Left ventricle myocardium inferior (tissue), 1 donor: ENCODE data around the gene CEP70. TPM values are rescaled to one million over a fixed set of nuclear protein-coding genes. Genes with fewer than 3 reads are reported as not detected.
"Not testable (repeated sequence)": the region's sequence is repeated elsewhere in the genome, so short reads cannot be mapped to it uniquely, and the experiment has no call there.

Experiments
- DNase-seq: peaks from one replicate; pipeline ENCODE4 v3.0.0-alpha.2; 2020
- H3K27ac ChIP-seq: fragments of 200-600 bp; replicated peaks from 2 replicates; pipeline ENCODE4 v1.8.0; 2021
- H3K27me3 ChIP-seq: fragments of 200-600 bp; 2 replicates; pipeline ENCODE4 v1.8.0; 2021; ENCODE audit warnings: low read depth
- H3K36me3 ChIP-seq: fragments of 200-600 bp; 2 replicates; pipeline ENCODE4 v1.8.0; 2021
- H3K4me1 ChIP-seq: fragments of 200-600 bp; 2 replicates; pipeline ENCODE4 v1.8.0; 2021
- H3K4me3 ChIP-seq: fragments of 200-600 bp; 2 replicates; pipeline ENCODE4 v1.8.0; 2021; ENCODE audit warnings: mild to moderate bottlenecking, moderate library complexity
- H3K9me3 ChIP-seq: fragments of 200-600 bp; replicated peaks from 2 replicates; pipeline ENCODE4 v1.8.0; 2021
- intact Hi-C: fragments of 100-400 bp; cut with micrococcal nuclease; formaldehyde crosslinking; loops from one replicate; pipeline ENCODE4 v1.11.0; 2022
- total RNA-seq: library from RNA; stranded (reverse); fragmentation: NEBNext Ultra II Directional; extraction: Animal tissue kit (Norgen Biotek cat#: 25700); gene quantifications from one replicate; pipeline ENCODE4 v1.2.1, GENCODE V29; 2021
- TF ChIP-seq, protein P1 (sequence below): fragments of 200-600 bp; IDR thresholded peaks from 2 replicates; pipeline ENCODE4 v1.8.0; 2021; ENCODE audit warnings: antibody characterized with exemption, mild to moderate bottlenecking, borderline replicate concordance
- donor health status: DM: no; HTN: yes; CAD: no; lungs with severe emphysema.

Gene CEP70
- total RNA-seq, 1 donor from 2014 or later = 25.8 TPM

DNA sequence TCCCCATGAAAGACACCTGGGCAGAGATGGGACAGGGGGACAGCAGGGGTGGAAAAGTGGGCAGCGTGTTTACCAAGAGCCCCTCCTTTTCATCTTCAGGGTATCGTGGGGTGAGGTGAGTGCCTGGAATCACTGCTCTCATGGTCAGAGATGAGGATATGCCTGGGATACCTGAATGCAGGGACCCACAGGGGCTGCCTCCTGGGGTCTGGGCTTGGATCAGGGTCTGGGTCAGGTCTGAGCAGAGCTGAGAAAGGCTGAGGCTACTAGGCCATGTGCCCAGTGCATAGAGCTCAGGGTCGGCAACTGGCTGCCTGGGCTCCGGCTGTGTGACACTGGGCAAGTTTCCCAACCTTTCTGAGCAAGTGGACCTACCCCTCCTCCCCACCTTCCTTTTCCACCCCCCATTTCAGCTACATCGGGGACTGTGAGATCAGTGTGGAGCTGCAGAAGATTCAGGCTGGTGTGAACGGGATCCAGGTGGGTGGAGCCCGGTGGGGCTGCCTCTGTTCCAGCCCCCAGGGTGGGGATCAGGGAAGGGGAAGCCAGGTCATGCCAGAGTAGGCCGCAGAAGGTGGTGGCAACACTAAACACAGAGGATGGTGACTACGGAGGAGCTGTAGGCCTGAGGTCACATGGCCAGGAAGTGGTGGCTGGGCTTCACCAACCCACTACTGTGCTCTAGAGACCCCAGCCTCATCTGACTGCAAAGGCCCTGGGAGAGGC, 135.1 kb downstream of the CEP70 start:
- intact Hi-C loops = no loop called here
- Histone ChIP-seq H3K4me3 (no peak overlapping the region), H3K4me1 (peaks cover 22% of the 10 kb centered on the region), H3K27me3 (no peaks in the 10 kb centered on the region), H3K27ac (peak overlapping the region; percentile 3), H3K9me3 (no peaks in the 10 kb centered on the region), H3K36me3 (no peaks in the 10 kb centered on the region)
- no peak for DNase-seq
- TF ChIP-seq, protein P1, sequence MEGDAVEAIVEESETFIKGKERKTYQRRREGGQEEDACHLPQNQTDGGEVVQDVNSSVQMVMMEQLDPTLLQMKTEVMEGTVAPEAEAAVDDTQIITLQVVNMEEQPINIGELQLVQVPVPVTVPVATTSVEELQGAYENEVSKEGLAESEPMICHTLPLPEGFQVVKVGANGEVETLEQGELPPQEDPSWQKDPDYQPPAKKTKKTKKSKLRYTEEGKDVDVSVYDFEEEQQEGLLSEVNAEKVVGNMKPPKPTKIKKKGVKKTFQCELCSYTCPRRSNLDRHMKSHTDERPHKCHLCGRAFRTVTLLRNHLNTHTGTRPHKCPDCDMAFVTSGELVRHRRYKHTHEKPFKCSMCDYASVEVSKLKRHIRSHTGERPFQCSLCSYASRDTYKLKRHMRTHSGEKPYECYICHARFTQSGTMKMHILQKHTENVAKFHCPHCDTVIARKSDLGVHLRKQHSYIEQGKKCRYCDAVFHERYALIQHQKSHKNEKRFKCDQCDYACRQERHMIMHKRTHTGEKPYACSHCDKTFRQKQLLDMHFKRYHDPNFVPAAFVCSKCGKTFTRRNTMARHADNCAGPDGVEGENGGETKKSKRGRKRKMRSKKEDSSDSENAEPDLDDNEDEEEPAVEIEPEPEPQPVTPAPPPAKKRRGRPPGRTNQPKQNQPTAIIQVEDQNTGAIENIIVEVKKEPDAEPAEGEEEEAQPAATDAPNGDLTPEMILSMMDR = no peak

DNA sequence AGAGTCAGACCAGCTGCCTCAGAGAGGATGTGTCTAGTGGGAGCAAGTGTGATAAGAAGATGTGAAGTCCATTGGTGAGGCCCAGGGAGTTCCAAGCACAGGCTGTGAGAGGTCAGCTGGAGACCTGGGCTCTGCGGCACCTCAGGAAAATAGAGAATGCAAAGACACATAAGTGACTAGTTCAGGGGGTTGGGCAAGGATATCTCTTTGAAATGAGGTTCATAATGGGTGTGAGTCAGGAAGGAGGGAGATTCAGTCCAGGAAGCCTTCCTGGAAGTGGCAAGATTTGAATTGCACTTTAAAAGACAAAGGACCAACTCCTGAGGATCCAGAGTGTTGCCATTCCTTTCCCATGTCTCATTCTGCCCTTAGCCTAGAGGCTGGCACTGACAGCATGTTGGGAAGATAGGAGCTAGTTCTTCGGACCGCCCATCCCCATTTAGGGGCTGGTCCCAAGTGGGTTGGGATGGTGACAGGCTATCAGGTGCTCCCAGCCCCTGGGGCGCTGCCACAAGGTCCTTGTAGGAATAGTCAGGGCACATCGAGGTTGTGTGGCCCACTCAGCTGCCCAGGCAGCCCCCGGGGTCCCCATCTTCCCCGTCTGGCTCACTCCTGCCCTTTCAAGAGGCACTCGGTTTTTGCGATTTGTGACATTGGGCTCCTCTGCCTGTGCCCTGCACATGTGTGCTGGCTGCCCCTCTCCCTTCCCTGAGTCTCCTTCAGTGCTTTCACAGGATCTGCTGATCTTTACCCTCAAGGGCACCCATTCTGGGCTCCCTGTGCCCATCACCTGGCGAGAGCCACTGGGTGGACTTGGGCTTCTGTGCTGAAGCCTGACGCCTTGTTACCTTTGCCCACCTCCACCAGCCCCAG, 136.0 kb downstream of the CEP70 start:
- intact Hi-C loops = no loop called here
- Histone ChIP-seq H3K4me3 (no peak overlapping the region), H3K27me3 (no peaks in the 10 kb centered on the region), H3K9me3 (no peaks in the 10 kb centered on the region), H3K36me3 (no peaks in the 10 kb centered on the region), H3K4me1 (peaks cover 22% of the 10 kb centered on the region), H3K27ac (no peak overlapping the region)
- TF ChIP-seq, protein P1 = no peak
- DNase-seq = no peak

DNA sequence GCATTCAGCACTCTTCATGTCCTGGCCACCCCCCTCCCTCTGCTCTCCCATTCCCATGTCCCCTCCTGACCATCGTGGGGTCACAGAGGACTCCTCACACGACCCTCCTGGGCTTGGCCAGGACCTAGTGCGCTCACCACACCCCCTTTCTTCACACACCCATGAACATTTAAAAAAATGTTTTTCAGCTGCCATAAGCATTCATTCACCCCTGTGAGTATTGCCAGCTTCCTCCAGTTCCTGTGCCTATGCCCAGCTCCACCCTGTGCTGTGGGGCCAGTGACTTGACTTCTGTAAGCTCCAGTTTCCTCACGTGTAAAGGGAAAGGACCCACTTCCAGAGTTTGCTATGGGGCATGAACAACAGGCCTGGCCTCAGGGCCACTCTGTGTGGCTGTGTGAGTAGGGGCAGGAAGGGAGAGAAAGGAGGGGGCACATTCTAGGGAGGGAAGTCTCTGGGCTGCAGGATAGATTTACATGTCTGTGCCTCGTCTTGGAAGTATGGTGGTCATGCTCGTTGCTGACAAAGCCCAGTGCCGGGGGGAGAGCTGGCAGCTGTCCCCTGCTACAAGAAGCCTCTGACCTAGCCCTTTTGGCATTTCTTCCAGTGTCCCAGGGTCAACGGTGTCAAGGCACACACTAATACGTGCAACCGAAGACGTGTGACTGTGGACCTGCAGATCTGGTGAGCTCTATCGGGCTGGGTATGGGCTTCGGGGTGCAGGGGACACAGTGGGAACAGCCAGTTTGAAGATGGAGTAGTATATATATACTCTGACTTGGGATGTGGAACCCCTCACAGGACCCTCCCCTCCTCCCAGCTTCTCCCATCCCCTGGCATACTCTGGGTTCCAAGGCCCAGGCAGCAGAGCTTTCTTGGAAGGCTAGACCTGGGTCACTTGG, 136.8 kb downstream of the CEP70 start:
- no peaks in the 10 kb centered on the region for H3K9me3 ChIP-seq
- no peak overlapping the region for H3K4me3 ChIP-seq
- no peaks in the 10 kb centered on the region for H3K27me3 ChIP-seq
- DNase-seq = no peak
- intact Hi-C loops = no loop called here
- H3K27ac ChIP-seq = no peak overlapping the region
- no peaks in the 10 kb centered on the region for H3K36me3 ChIP-seq
- TF ChIP-seq, protein P1 = no peak
- H3K4me1 ChIP-seq = peaks cover 22% of the 10 kb centered on the region

DNA sequence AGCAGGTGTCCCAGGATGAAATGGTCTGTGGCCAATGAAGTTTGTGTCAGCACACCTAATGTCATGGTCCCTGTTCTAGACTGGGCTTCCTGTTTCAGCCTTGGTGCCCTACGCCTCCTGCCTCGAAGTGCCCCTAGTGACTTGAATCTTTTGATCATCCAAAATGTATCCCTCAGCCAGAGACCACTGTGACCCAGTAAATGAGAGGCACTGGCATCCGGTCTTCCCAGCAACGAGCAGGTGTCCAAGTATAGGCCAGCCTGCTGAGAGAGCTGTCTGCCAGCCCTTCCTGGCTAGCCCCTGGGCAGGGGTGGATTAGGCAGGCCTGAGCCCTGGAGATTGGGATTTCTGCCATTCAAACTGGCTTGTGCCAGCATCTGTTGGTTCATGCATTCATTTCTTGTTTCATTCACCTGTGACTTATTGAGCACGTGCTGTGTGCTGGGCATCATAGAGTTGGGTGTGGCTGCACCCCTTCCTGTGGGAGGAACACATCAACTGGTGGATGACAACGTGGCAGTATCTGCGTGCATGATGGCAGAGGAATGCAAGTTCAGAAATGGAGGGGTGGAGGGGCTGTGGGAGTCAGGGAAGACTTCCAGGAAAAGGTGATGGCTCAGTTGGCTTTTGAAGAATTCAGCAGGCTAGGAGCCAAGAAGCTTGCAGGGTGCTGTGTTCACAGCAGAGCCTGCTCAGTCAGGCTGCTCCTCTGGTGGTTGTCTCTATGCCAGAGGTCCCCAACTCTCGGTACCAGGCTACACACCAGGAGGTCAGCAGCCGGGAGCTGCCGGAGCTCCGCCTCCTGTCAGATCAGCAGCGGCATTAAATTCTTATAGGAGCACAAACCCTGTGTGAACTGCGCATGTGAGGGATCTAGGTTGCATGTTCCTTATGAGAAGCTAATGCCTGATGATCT, 138.0 kb downstream of the CEP70 start:
- no peaks in the 10 kb centered on the region for H3K9me3 ChIP-seq
- TF ChIP-seq, protein P1 = no peak
- no peak for DNase-seq
- intact Hi-C loops = no loop called here
- H3K27me3 ChIP-seq = no peaks in the 10 kb centered on the region
- peaks cover 22% of the 10 kb centered on the region for H3K4me1 ChIP-seq
- no peaks in the 10 kb centered on the region for H3K36me3 ChIP-seq
- no peak overlapping the region for H3K27ac ChIP-seq
- no peak overlapping the region for H3K4me3 ChIP-seq

DNA sequence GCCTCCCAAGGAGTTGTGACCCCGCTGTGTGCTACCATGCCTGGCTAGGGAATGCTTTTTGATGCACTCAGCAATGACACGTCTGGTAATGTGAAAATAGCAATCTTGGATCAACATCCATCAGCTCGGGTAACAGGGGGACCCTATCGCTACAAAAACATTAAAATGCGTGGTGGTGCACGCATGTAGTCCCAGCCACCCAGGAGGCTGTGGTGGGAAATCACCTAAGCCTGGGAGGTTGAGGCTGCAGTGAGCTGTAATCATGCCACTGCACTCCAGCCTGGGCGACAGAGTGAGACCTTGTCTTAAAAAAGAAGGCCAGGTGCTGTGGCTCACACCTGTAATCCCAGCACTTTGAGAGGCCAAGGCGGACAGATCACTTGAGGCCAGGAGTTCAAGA, 140.1 kb downstream of the CEP70 start:
- H3K27ac ChIP-seq, H3K4me3 ChIP-seq, H3K27me3 ChIP-seq, H3K36me3 ChIP-seq, DNase-seq, H3K9me3 ChIP-seq, intact Hi-C loops: not testable (repeated sequence)
- peaks cover 13% of the 10 kb centered on the region for H3K4me1 ChIP-seq
